Endothelial cell (in vitro differentiated cells): Measurements from ENCODE around the gene DONSON. TPM values are rescaled to one million over a fixed set of nuclear protein-coding genes. Genes with fewer than 3 reads are reported as not detected.

Source experiments
- DNase-seq: peaks from one replicate; pipeline ENCODE4 v3.0.0; 2021; ENCODE audit warnings: low spot score
- H3K27ac Mint-ChIP-seq: one replicate; pipeline ENCODE4 v1.8.0; 2021; ENCODE audit warnings: mixed read lengths, inconsistent platforms; ENCODE audit not compliant: unreplicated experiment
- H3K27me3 Mint-ChIP-seq: one replicate; pipeline ENCODE4 v1.8.0; 2021; ENCODE audit warnings: mild to moderate bottlenecking, moderate library complexity, mixed read lengths, inconsistent platforms; ENCODE audit not compliant: unreplicated experiment
- H3K36me3 Mint-ChIP-seq: one replicate; pipeline ENCODE4 v1.8.0; 2021; ENCODE audit warnings: mild to moderate bottlenecking, low read depth, mixed read lengths, inconsistent platforms; ENCODE audit not compliant: unreplicated experiment
- H3K4me1 Mint-ChIP-seq: one replicate; pipeline ENCODE4 v1.8.0; 2021; ENCODE audit warnings: mild to moderate bottlenecking, mixed read lengths, inconsistent platforms; ENCODE audit not compliant: unreplicated experiment
- H3K4me3 Mint-ChIP-seq: one replicate; pipeline ENCODE4 v1.8.0; 2021; ENCODE audit warnings: mild to moderate bottlenecking, mixed read lengths, inconsistent platforms; ENCODE audit not compliant: unreplicated experiment
- H3K9me3 Mint-ChIP-seq: one replicate; pipeline ENCODE4 v1.8.0; 2021; ENCODE audit warnings: mixed read lengths, inconsistent platforms; ENCODE audit not compliant: unreplicated experiment
- CTCF ChIP-seq: fragments of 200-600 bp; sonication (generic); IDR thresholded peaks from one replicate; pipeline ENCODE4 v1.5.0; 2021; ENCODE audit warnings: antibody characterized with exemption; ENCODE audit not compliant: unreplicated experiment
- total RNA-seq: library from RNA; stranded (reverse); fragmentation: NEBNext Ultra II Directional; extraction: Animal tissue kit (Norgen Biotek cat#: 25700); gene quantifications from one replicate; pipeline ENCODE4 v1.2.1, GENCODE V29; 2021; ENCODE audit not compliant: unreplicated experiment

The DONSON gene
- total RNA-seq, 1 donor from 2014 or later: 18.0 TPM

- no peak overlapping the region for H3K27ac Mint-ChIP-seq
- no peaks in the 10 kb centered on the region for H3K4me1 Mint-ChIP-seq
- no peak for DNase-seq
- no peak for TF ChIP-seq CTCF
- peaks cover 50% of the 10 kb centered on the region for H3K36me3 Mint-ChIP-seq
- H3K27me3 Mint-ChIP-seq: peaks cover 7% of the 10 kb centered on the region
- peak overlapping the region; percentile 52 for H3K4me3 Mint-ChIP-seq
- no peaks in the 10 kb centered on the region for H3K9me3 Mint-ChIP-seq
Measured at GRCh38 chr21:33552093-33552998, 36.1 kb downstream of the DONSON start.

DNA sequence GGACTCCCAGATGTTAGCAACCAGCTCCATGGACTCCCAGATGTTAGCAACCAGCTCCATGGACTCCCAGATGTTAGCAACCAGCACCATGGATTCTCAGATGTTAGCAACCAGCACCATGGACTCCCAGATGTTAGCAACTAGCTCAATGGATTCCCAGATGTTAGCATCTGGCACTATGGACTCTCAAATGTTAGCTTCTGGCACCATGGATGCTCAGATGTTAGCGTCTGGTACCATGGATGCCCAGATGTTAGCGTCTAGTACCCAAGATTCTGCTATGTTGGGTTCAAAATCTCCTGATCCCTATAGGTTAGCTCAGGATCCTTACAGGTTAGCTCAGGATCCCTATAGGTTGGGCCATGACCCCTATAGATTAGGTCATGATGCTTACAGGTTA, 36.8 kb downstream of the DONSON start:
- Mint-ChIP-seq H3K4me3 (no peak overlapping the region), H3K27me3 (peaks cover 7% of the 10 kb centered on the region), H3K27ac (no peak overlapping the region), H3K36me3 (peaks cover 46% of the 10 kb centered on the region), H3K4me1 (no peaks in the 10 kb centered on the region), H3K9me3 (no peaks in the 10 kb centered on the region)
- no peak for TF ChIP-seq CTCF
- no peak for DNase-seq

DNA sequence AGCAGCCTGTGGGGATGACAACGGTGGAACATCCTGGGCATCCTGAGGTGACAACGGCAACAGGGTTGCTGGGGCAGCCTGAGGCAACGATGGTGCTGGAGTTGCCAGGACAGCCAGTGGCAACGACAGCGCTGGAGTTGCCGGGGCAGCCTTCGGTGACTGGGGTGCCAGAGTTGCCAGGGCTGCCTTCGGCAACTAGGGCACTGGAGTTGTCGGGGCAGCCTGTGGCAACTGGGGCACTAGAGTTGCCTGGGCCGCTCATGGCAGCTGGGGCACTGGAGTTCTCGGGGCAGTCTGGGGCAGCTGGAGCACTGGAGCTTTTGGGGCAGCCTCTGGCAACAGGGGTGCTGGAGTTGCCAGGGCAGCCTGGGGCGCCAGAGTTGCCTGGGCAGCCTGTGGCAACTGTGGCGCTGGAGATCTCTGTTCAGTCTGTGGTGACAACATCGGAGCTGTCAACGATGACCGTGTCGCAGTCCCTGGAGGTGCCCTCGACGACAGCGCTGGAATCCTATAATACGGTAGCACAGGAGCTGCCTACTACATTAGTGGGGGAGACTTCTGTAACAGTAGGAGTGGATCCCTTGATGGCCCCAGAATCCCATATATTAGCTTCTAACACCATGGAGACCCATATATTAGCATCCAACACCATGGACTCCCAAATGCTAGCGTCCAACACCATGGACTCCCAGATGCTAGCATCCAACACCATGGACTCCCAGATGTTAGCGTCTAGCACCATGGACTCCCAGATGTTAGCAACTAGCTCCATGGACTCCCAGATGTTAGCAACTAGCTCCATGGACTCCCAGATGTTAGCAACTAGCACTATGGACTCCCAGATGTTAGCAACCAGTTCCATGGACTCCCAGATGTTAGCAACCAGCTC, 37.5 kb downstream of the DONSON start:
- no peaks in the 10 kb centered on the region for H3K9me3 Mint-ChIP-seq
- no peak overlapping the region for H3K4me3 Mint-ChIP-seq
- H3K27ac Mint-ChIP-seq: no peak overlapping the region
- H3K27me3 Mint-ChIP-seq: peaks cover 9% of the 10 kb centered on the region
- peaks cover 1% of the 10 kb centered on the region for H3K4me1 Mint-ChIP-seq
- no peak for DNase-seq
- no peak for TF ChIP-seq CTCF
- peaks cover 39% of the 10 kb centered on the region for H3K36me3 Mint-ChIP-seq

- no peak for TF ChIP-seq CTCF
- Mint-ChIP-seq H3K36me3 (peaks cover 31% of the 10 kb centered on the region), H3K4me1 (peaks cover 8% of the 10 kb centered on the region), H3K27ac (no peak overlapping the region), H3K27me3 (peaks cover 9% of the 10 kb centered on the region), H3K4me3 (peak overlapping the region; percentile 66), H3K9me3 (no peaks in the 10 kb centered on the region)
- no peak for DNase-seq
Measured at GRCh38 chr21:33549848-33550771, 38.4 kb downstream of the DONSON start.
